Prostate gland (tissue), 2 donors: ENCODE results near the gene TMEM208.

Experiments
- POLR2A ChIP-seq: fragments of 450-650 bp; IDR thresholded peaks from one replicate; pipeline ENCODE4 v1.6.1; 2016; ENCODE audit warnings: antibody characterized with exemption, mild to moderate bottlenecking
- TF ChIP-seq, protein P1 (sequence below), 4 experiments: fragments of 200-600 bp in 2 of 4; fragments of 450-650 bp in 2 of 4; sonication (generic) in 2 of 4; IDR thresholded peaks; 1 replicate in 3 of 4; 2 replicates in 1 of 4; pipeline ENCODE4 v1.5.1; 2016 to 2019; ENCODE audit warnings: antibody characterized with exemption in 4 of 4, mild to moderate bottlenecking in 2 of 4, moderate library complexity in 2 of 4

DNA sequence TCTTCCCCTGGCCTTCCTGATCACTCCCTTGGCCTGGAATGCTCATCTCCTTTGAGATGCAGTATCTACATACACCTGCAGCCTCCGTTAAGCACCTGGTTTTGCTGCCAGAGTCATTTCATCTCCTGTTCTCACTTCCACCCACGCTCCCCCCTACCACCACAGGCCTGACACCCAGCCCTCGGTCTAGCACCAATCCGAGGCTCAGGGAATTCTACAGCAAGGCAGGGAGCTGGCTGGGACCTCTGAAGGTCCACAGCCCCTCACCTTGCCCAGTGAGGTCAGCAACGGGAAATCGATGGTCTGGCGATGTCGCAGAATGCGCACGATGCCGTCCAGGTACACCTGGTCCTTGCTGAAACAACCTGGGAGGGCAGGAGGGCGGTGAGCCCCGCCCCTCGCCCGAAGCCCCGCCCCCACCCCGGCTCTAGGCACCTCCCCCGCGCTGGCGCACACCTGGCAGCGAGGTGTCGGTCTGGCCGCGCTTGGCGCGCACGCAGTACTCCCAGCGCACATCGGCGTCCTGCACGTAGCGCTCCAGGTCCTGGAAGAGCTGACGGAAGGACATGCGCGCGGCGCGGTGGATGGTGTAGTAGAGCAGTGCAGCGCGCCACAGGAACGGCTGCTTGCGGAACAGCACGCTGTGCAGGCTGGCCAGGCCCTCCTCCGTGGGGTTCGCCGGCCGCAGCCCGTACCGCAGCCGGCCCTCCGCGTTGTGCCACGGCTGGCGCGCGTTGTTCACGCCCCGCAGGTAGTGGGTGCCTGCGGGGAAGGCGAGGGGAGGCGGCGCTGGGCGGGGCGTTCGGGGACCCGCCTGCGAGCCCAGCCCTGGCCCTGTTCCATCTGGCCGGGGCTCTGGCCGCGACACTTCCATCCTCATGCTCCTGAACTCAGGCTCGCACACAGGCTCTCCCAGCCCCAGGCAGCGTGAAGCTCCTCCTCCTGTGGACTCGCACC, 48.9 kb upstream of the TMEM208 start:
- TF ChIP-seq, protein P1, sequence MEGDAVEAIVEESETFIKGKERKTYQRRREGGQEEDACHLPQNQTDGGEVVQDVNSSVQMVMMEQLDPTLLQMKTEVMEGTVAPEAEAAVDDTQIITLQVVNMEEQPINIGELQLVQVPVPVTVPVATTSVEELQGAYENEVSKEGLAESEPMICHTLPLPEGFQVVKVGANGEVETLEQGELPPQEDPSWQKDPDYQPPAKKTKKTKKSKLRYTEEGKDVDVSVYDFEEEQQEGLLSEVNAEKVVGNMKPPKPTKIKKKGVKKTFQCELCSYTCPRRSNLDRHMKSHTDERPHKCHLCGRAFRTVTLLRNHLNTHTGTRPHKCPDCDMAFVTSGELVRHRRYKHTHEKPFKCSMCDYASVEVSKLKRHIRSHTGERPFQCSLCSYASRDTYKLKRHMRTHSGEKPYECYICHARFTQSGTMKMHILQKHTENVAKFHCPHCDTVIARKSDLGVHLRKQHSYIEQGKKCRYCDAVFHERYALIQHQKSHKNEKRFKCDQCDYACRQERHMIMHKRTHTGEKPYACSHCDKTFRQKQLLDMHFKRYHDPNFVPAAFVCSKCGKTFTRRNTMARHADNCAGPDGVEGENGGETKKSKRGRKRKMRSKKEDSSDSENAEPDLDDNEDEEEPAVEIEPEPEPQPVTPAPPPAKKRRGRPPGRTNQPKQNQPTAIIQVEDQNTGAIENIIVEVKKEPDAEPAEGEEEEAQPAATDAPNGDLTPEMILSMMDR (IDR thresholded peaks at IDR 0.05), result peak in 2 of 4 experiments; percentile 33 to 41
- TF ChIP-seq POLR2A, result peak; percentile 77
